Activated naive CD8-positive, alpha-beta T cell treated with anti-CD3 and anti-CD28 coated beads for 36 hours (primary cell): ENCODE results near the gene BLOC1S5. TPM values are rescaled to one million over a fixed set of nuclear protein-coding genes. Genes with fewer than 3 reads are reported as not detected.

Experiments used
- DNase-seq: peaks from one replicate; pipeline ENCODE4 v3.0.0; 2021
- H3K27ac Mint-ChIP-seq: one replicate; pipeline ENCODE4 v1.8.0; 2022; ENCODE audit warnings: mild to moderate bottlenecking, moderate library complexity, mixed read lengths
- H3K27me3 Mint-ChIP-seq: one replicate; pipeline ENCODE4 v1.8.0; 2022; ENCODE audit warnings: mild to moderate bottlenecking, mixed read lengths
- H3K36me3 Mint-ChIP-seq: one replicate; pipeline ENCODE4 v1.8.0; 2021; ENCODE audit warnings: mild to moderate bottlenecking, mixed read lengths
- H3K4me1 Mint-ChIP-seq: one replicate; pipeline ENCODE4 v1.8.0; 2021; ENCODE audit warnings: mixed read lengths
- H3K4me3 Mint-ChIP-seq: one replicate; pipeline ENCODE4 v1.8.0; 2022; ENCODE audit warnings: mild to moderate bottlenecking, moderate library complexity, mixed read lengths
- H3K9me3 Mint-ChIP-seq: one replicate; pipeline ENCODE4 v1.8.0; 2022; ENCODE audit warnings: mixed read lengths
- total RNA-seq, 2 experiments: library from RNA; stranded (reverse); gene quantifications; one replicate each; pipeline ENCODE4 v1.2.3, GENCODE V29; 2021

BLOC1S5 gene, protein sequence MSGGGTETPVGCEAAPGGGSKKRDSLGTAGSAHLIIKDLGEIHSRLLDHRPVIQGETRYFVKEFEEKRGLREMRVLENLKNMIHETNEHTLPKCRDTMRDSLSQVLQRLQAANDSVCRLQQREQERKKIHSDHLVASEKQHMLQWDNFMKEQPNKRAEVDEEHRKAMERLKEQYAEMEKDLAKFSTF
- total RNA-seq, result 10 to 100 TPM; 20.5 to 24.4 TPM

DNA sequence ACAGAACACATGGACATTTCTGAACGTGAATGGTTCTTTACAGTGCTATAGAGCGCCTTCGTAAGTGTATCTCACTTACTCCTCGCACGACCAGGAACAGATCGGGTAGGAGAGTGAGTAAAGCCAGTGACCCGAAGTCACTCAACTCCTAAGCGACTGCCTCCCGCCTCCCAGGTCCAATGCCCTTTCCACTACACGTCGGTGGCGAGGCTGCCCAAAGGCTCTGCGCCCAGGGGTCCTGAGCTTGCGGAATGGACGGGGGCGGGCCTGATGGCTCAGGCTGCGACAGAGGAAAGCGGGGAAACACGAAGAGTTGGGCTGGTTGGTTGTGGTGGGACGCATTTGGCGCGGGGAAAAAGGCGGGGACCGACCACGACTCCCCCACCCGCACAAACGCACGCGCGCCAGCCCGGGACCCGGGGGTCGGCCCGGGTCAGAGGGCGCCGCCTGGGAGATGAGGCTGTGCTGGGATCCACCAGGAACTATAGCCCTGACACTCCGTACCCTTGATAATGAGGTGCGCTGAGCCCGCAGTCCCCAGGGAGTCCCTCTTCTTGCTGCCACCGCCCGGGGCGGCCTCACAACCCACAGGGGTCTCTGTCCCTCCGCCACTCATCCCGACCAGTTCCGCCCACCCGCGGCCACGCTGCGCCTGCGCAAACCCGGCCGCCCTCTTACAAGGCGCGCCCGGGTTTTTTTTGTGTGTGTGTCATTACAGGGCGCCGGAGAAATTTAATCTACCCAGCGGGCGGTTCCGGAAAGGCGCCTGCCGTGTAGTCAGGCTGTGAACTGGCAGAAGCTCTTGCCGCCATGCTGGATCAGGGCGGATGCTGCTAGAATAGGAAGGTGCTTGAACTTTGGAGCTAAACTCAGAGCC is at the start of gene BLOC1S5:
TSS of gene BLOC1S5 (minus strand) at position 629 of the 877 bp plus-strand sequence. CDS start at position 616, 13 bp downstream.
- peaks cover 6% of the 10 kb centered on the region for H3K36me3 Mint-ChIP-seq
- peaks cover 27% of the 10 kb centered on the region for H3K4me1 Mint-ChIP-seq
- peak within 1 kb of the TSS; percentile 96 for H3K27ac Mint-ChIP-seq
- no peaks in the 10 kb centered on the region for H3K27me3 Mint-ChIP-seq
- no peaks in the 10 kb centered on the region for H3K9me3 Mint-ChIP-seq
- peak; percentile 98 for DNase-seq
- H3K4me3 Mint-ChIP-seq, result peak within 1 kb of the TSS; percentile 95

DNA sequence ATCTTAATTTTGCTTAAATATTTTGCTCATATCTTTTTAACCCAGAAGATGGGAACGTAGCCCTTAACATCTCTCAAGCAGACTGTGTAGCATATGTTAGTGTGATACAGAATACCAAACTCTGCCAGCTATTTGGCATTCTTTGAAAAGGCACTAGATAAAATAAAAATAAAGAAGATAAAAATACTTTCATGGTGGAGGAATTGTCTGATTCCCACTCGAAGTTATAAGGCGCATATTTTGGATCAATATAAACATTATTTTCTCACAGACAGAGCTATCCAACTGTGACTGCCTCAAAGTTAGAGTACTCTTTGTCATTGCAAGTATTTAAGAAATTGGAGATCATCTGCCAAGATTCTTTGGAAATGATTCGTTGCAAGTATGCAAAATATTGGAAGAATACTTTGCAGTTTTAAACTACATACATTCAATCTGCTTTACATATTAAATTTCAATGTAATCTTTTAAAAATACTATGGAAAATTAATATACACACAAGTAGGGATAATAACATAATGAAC is 49.0 kb upstream of the BLOC1S5 start:
- Mint-ChIP-seq H3K27me3 (peaks cover 25% of the 10 kb centered on the region), H3K9me3 (no peaks in the 10 kb centered on the region), H3K4me1 (no peaks in the 10 kb centered on the region), H3K36me3 (no peaks in the 10 kb centered on the region), H3K4me3 (no peak overlapping the region), H3K27ac (no peak overlapping the region)
- DNase-seq, result no peak

DNA sequence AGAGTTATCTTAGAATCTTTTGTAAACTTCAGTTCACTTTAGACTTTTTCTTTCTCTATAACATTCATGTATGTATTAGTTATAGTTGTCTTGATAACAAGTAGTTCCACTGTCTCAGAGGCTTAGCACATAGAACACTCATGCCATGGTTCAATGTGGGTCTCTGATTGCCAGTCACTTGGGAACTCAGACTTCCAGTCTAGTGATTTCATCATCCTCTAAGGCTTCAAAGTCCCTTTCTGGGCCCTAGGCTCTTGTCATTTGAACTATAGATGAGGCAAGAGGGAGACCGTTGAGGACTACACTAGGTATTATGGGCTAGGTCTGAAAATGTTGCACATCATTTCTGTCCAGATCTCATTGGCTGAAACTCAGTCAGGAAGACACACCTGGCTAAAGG is 46.5 kb upstream of the BLOC1S5 start:
- Mint-ChIP-seq H3K27me3 (peaks cover 47% of the 10 kb centered on the region), H3K9me3 (peaks cover 1% of the 10 kb centered on the region)

DNA sequence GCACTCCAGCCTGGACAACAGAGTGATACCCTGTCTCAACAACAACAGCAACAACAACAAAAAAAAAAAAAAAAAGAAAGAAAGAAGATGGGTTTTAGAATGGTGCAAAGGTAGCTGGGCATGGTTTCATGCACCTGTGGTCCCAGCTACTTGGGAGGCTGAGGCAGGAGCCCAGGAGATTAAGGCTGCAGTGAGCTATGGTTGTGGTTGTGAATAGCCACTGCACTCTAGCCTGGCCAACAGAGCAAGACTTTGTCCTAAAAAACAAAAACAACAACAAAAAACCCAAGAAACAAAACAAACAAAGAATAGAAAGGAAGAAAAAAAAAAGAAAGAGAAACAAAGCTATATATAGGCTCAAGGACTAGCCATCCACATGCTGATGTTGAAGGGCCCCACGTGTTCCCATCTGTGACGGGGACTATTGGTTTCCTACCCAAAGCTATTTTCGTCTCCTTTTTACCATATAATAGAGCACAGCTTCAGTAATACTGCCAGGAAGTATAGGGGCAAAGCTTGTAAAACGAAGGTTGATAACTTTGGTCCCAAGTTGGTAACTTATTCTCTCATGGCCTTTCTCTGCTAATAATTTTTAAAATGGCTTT is 46.0 kb upstream of the BLOC1S5 start:
- Mint-ChIP-seq H3K4me1 (no peaks in the 10 kb centered on the region), H3K36me3 (no peaks in the 10 kb centered on the region), H3K4me3 (no peak overlapping the region), H3K27ac (no peak overlapping the region), H3K9me3 (peaks cover 1% of the 10 kb centered on the region), H3K27me3 (peaks cover 47% of the 10 kb centered on the region)
- no peak for DNase-seq

More for the DNA sequence above, 46.5 kb upstream of the BLOC1S5 start:
- DNase-seq, result no peak
- Mint-ChIP-seq H3K4me3 (no peak overlapping the region), H3K36me3 (no peaks in the 10 kb centered on the region), H3K27ac (no peak overlapping the region), H3K4me1 (no peaks in the 10 kb centered on the region)

DNA sequence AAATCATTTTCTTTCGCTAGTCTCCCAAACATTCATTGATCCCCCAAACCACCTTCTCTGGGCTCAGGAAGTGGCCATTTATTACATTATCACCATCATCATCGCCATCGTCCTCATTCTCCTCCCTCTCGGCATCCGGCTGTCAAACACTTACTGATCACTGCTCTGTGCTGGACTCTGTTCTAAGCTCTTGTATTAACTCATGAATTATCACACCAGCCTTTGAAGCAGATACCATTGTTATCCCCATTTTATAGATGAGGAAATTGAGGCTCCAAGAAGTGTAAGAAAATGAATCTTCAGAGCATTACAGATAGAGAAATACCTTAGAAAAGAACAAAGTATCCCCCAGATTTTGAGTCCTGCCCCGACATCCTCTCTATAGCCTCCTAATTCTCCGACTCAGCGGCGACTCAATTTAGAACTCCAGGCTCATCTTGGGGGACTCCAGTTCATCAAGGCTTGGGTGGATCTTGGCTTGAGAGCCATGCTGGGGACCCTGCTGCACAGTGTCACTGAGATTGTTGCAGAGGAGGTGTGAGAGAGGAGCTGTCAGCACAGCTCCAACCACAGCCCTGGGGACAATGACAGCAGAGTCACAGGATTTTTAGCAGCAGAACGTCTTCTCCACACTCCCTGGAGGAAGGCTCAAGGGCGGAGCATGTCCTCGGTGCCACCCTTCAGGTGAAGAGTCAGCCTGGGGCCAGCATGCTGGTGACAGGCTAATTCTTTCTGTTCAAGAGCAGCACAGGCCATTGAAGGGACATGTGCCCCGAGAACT is 44.8 kb upstream of the BLOC1S5 start:
- Mint-ChIP-seq H3K27me3 (peaks cover 55% of the 10 kb centered on the region), H3K27ac (no peak overlapping the region), H3K4me1 (no peaks in the 10 kb centered on the region), H3K9me3 (peaks cover 1% of the 10 kb centered on the region), H3K36me3 (no peaks in the 10 kb centered on the region), H3K4me3 (no peak overlapping the region)
- no peak for DNase-seq

DNA sequence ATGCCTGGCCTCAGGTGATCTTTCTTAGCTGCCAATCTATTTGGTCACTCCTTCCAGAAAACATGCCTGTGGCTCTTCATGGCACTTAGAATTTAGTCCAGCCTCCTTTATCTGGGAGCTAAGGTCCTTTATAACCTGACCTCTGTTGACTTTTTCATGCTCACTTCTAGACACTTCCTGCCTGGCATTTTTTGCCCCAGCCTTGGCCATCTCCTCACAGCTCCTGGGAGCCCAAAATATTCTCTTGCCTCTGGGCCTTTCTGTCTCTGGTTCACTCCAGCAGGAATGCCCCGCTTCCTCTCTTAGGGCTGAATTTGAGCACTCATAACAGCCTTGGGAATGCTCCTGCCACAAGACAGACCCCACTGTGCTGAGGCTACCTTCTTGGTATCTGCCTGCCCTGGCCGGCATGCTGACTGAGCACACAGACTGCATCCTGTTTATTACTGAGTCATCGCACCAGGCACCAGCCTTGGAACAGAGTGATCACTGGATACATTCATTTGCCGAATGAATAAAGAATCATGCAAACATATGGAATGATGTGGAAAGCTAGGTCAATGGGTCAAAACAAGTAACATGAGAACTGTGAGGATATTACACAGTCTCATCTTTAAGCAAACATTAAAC is 44.0 kb upstream of the BLOC1S5 start:
- Mint-ChIP-seq H3K36me3 (no peaks in the 10 kb centered on the region), H3K4me3 (no peak overlapping the region), H3K4me1 (peaks cover under 1% of the 10 kb centered on the region), H3K27ac (no peak overlapping the region), H3K9me3 (peaks cover 1% of the 10 kb centered on the region), H3K27me3 (peaks cover 55% of the 10 kb centered on the region)
- DNase-seq, result no peak

DNA sequence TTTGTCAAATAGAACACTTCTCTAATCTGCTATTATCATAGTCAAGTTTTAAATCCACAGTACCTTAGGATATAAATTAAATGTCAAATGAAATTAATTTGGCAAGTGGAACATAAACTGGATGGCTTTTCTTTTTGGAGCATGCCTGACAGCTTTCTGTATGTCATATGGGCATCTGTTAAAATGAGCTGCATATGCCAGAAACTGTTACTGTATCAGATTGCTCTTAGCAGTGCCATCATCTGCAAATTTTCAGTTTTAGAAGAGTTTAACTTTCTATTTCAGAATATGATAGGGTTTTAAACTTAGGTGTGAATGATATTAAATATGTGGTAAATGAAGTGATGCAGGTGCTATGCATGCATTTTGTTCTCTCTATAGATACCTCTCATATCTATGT is 41.6 kb upstream of the BLOC1S5 start:
- H3K27ac Mint-ChIP-seq, result no peak overlapping the region
- peaks cover 14% of the 10 kb centered on the region for H3K4me1 Mint-ChIP-seq
- peaks cover 47% of the 10 kb centered on the region for H3K27me3 Mint-ChIP-seq
- peaks cover 10% of the 10 kb centered on the region for H3K36me3 Mint-ChIP-seq
- H3K4me3 Mint-ChIP-seq, result no peak overlapping the region
- H3K9me3 Mint-ChIP-seq, result peaks cover 1% of the 10 kb centered on the region
- DNase-seq, result no peak

DNA sequence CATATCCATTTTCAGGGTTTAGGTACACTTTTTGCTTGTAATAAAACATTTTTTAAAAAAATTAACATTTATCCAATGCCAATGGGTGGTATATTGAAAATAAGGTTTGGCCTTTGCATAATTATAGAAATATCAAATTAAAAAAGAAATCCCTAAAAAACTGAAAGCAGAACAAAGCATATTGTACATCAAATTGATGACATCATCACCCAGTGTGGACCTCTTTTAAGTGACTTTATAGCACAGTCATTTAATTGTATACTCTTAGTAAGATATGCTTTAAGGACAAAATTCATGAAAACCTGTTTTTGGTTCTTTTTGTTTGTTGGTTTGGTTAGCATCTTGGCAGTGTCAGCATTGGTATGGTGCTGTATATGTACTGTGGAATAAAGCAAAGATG is 39.5 kb upstream of the BLOC1S5 start:
- Mint-ChIP-seq H3K4me3 (no peak overlapping the region), H3K27ac (no peak overlapping the region), H3K36me3 (peaks cover 28% of the 10 kb centered on the region), H3K4me1 (peaks cover 28% of the 10 kb centered on the region), H3K27me3 (peaks cover 35% of the 10 kb centered on the region), H3K9me3 (peaks cover 1% of the 10 kb centered on the region)
- DNase-seq, result no peak

DNA sequence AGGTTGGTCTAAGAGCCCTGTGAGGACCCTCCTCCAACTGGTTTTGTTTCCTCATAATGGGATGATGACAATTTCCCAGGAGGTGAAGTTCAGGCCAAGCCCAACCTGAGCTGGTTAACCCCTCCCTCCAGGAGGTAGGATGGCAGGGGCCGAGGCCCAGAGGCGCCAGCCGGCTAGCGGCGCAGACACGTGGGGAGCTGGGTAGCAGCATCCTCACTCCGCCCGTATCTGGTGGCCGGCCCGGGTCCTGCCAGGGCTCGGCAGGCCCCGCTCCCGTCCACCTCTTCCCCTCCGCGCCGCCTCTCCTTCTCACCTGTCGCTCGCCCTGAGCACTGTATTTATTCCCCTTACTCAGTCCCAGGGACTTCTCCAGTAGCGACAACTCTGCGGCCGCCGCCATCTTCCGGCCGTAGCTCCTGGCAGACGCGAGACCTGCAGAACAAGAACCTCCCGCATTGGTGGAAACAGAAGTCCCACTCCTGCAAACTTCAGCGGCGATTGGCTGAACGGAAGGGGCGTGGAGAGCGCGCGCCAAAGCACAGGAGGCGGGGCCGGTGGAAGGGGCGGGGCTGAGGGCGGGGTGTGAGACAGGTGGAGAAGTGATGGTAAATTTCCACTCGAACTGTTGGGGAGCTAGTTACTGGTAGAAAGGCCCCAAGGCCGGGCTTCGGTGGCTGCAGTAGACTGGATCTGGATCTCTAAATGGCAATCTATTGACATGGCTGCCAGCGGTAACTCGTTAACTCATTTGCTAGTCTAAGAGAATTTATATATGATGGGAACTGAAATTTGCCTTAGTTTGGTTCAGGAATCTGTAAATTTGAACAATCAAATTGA is 38.2 kb upstream of the BLOC1S5 start, which contains the start of gene EEF1E1:
TSS of gene EEF1E1 (minus strand) at position 427 of the 837 bp plus-strand sequence. CDS start at position 400, 27 bp downstream.
- peak; percentile 91 for DNase-seq
- H3K4me1 Mint-ChIP-seq, result peaks cover 35% of the 10 kb centered on the region
- peak within 1 kb of the TSS; percentile 93 for H3K4me3 Mint-ChIP-seq
- peak within 1 kb of the TSS; percentile 96 for H3K27ac Mint-ChIP-seq
- H3K36me3 Mint-ChIP-seq, result peaks cover 32% of the 10 kb centered on the region
- peaks cover 1% of the 10 kb centered on the region for H3K9me3 Mint-ChIP-seq
- peaks cover 23% of the 10 kb centered on the region for H3K27me3 Mint-ChIP-seq

DNA sequence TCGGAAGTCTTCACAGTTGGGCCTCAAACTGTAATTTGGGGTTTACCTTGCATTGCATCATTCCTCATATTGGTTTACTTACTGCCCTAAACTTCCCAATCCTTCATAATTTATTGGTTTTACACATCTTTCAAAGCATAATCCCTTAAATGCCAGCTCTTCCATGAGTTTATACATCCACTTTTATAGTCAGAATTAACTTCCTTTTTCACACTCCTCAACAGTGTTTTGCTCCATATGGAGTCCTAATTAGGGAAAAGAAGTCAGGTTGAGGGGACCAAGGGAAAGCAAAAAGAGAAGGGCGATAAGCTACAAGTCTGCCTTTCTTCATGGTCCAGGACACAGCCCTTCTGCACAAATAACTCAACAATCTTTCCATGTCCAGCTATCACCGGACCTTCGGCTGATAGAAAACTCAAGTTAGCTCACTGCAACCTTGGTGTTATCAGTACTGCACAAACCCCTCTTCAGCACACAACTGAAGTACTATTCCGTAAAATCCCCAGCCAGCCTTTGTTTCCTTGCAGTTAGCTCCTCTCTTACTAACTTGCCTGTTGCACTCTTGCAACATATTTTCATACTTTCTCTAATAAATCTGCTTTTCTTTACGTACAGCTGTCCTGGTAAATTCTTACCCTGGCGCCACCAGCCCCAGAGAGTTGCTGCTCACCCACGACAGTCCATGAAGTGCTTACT is 36.1 kb upstream of the BLOC1S5 start:
- Mint-ChIP-seq H3K36me3 (peaks cover 44% of the 10 kb centered on the region), H3K9me3 (no peaks in the 10 kb centered on the region), H3K27ac (peak overlapping the region; percentile 52), H3K4me1 (peaks cover 35% of the 10 kb centered on the region), H3K4me3 (peak overlapping the region; percentile 68), H3K27me3 (peaks cover 8% of the 10 kb centered on the region)
- DNase-seq, result no peak

DNA sequence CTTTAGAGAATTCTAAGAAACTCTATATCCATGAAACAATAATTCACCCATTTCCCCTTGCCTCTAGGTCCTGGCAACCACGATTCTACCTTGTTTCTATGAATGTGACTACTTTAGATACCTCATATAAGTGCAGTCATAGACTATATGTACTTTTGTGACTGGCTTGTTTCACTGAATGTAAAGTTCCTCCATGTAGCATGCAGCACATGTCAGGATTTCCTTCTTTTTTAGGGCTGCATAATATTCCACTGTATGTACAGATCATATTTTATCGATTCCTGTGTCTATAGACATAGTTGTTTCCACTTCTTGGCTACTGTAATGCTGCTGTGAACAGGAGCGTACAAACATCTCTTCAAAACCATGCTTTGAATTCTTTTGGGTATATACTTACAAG is 26.5 kb upstream of the BLOC1S5 start:
- DNase-seq, result no peak
- Mint-ChIP-seq H3K36me3 (peaks cover 66% of the 10 kb centered on the region), H3K9me3 (peaks cover 12% of the 10 kb centered on the region), H3K27ac (no peak overlapping the region), H3K27me3 (no peaks in the 10 kb centered on the region), H3K4me1 (peaks cover 6% of the 10 kb centered on the region), H3K4me3 (no peak overlapping the region)

DNA sequence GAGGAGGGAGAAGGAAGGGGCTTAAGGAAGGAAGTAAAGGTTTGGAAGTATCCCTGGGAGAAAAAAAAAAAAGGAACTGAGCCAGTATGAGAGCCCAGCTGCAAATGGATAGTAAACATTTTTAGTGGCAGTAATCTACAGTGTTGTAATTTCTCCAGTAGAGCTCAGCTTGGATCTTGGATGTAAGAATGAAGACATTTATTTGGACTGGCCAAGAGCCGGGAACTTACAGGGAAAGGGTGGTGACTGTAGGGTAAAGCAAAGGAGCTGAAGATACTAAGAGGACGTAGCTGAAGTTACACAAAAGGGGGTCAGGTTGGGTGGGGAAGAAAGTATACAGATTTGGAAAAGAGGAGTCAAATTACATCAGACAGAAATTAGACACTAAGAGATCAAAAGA is 24.7 kb upstream of the BLOC1S5 start:
- peaks cover 8% of the 10 kb centered on the region for H3K4me1 Mint-ChIP-seq
- H3K4me3 Mint-ChIP-seq, result no peak overlapping the region
- no peaks in the 10 kb centered on the region for H3K27me3 Mint-ChIP-seq
- DNase-seq, result no peak
- no peak overlapping the region for H3K27ac Mint-ChIP-seq
- peaks cover 62% of the 10 kb centered on the region for H3K36me3 Mint-ChIP-seq
- H3K9me3 Mint-ChIP-seq, result peaks cover 12% of the 10 kb centered on the region
